H9 (cell line): Measurements from ENCODE around the gene R3HDM4. TPM values are rescaled to one million over a fixed set of nuclear protein-coding genes. Genes with fewer than 3 reads are reported as not detected.

ENCODE experiments used
- DNase-seq: peaks from one replicate; pipeline ENCODE4 v3.0.0-alpha.2; 2017
- H2AFZ ChIP-seq: one replicate; pipeline ENCODE4 v1.6.1; 2013; ENCODE audit warnings: mild to moderate bottlenecking, low read length, control low read depth, moderate library complexity
- H2AK5ac ChIP-seq: 2 replicates; pipeline ENCODE4 v1.6.1; 2013; ENCODE audit warnings: low read length, control low read depth, mixed read lengths; ENCODE audit not compliant: insufficient read length
- H2BK120ac ChIP-seq: one replicate; pipeline ENCODE4 v1.6.1; 2013; ENCODE audit warnings: low read depth, mild to moderate bottlenecking, low read length, control low read depth, inconsistent platforms; ENCODE audit not compliant: poor library complexity, severe bottlenecking
- H2BK12ac ChIP-seq: 2 replicates; pipeline ENCODE4 v1.6.1; 2013; ENCODE audit warnings: low read length, control low read depth, mixed read lengths, low read depth; ENCODE audit not compliant: insufficient read length
- H2BK15ac ChIP-seq: 2 replicates; pipeline ENCODE4 v1.6.1; 2013; ENCODE audit warnings: low read depth, low read length, control low read depth
- H2BK20ac ChIP-seq: one replicate; pipeline ENCODE4 v1.6.1; 2013; ENCODE audit warnings: low read depth, mild to moderate bottlenecking, low read length, control low read depth, inconsistent platforms; ENCODE audit not compliant: poor library complexity, severe bottlenecking
- H2BK5ac ChIP-seq: 2 replicates; pipeline ENCODE4 v1.6.1; 2013; ENCODE audit warnings: low read length, control low read depth, mixed read lengths; ENCODE audit not compliant: insufficient read length
- H3K14ac ChIP-seq: 2 replicates; pipeline ENCODE4 v1.6.1; 2013; ENCODE audit warnings: low read length, control low read depth; ENCODE audit not compliant: insufficient read depth
- H3K18ac ChIP-seq: 2 replicates; pipeline ENCODE4 v1.6.1; 2013; ENCODE audit warnings: low read depth, mild to moderate bottlenecking, mixed read lengths, low read length, control low read depth; ENCODE audit not compliant: insufficient read length
- H3K23ac ChIP-seq: 2 replicates; pipeline ENCODE4 v1.6.1; 2013; ENCODE audit warnings: low read length, control low read depth, mixed read lengths, low read depth; ENCODE audit not compliant: insufficient read length
- H3K23me2 ChIP-seq: 2 replicates; pipeline ENCODE4 v1.6.1; 2013; ENCODE audit warnings: low read depth, mild to moderate bottlenecking, mixed read lengths, low read length, control low read depth; ENCODE audit not compliant: insufficient read length, poor library complexity, severe bottlenecking
- H3K27ac ChIP-seq: 2 replicates; pipeline ENCODE4 v1.5.1; 2013; ENCODE audit warnings: low read length, control low read depth, mixed read lengths, low read depth; ENCODE audit not compliant: insufficient read length
- H3K27me3 ChIP-seq: 2 replicates; pipeline ENCODE4 v1.6.1; 2013; ENCODE audit warnings: low read length, control low read depth, inconsistent platforms; ENCODE audit not compliant: insufficient read depth
- H3K4ac ChIP-seq: 2 replicates; pipeline ENCODE4 v1.6.1; 2013; ENCODE audit warnings: low read depth, mild to moderate bottlenecking, control low read depth, inconsistent platforms, low read length, moderate library complexity
- H3K4me1 ChIP-seq: 2 replicates; pipeline ENCODE4 v1.6.1; 2013; ENCODE audit warnings: low read length, control low read depth, inconsistent platforms; ENCODE audit not compliant: insufficient read depth
- H3K4me2 ChIP-seq: 2 replicates; pipeline ENCODE4 v1.6.1; 2013; ENCODE audit warnings: low read length, control low read depth, mixed read lengths; ENCODE audit not compliant: insufficient read length, insufficient read depth
- H3K56ac ChIP-seq: 2 replicates; pipeline ENCODE4 v1.6.1; 2013; ENCODE audit warnings: low read depth, mild to moderate bottlenecking, mixed read lengths, low read length, control low read depth; ENCODE audit not compliant: insufficient read length
- H3K79me1 ChIP-seq: 2 replicates; pipeline ENCODE4 v1.6.1; 2013; ENCODE audit warnings: low read depth, mild to moderate bottlenecking, moderate library complexity, low read length, control low read depth, inconsistent platforms; ENCODE audit not compliant: insufficient read depth, poor library complexity, severe bottlenecking
- H3K79me2 ChIP-seq: 2 replicates; pipeline ENCODE4 v1.6.1; 2013; ENCODE audit warnings: low read length, control low read depth, inconsistent platforms; ENCODE audit not compliant: insufficient read depth
- H3K9ac ChIP-seq: 2 replicates; pipeline ENCODE4 v1.6.1; 2013; ENCODE audit warnings: low read length, control low read depth, mixed read lengths; ENCODE audit not compliant: insufficient read length; ENCODE audit errors: extremely low read depth
- H3K9me3 ChIP-seq: one replicate; pipeline ENCODE4 v1.6.1; 2013; ENCODE audit warnings: low read depth, low read length, inconsistent platforms; ENCODE audit not compliant: control insufficient read depth
- H3T11ph ChIP-seq: one replicate; pipeline ENCODE4 v1.6.1; 2013; ENCODE audit warnings: mild to moderate bottlenecking, low read length, control low read depth, inconsistent platforms
- H4K20me1 ChIP-seq: one replicate; pipeline ENCODE4 v1.6.1; 2013; ENCODE audit not compliant: control insufficient read depth, insufficient read length, insufficient read depth
- H4K5ac ChIP-seq: 2 replicates; pipeline ENCODE4 v1.6.1; 2013; ENCODE audit warnings: low read depth, mild to moderate bottlenecking, mixed read lengths, low read length, control low read depth; ENCODE audit not compliant: insufficient read length
- H4K8ac ChIP-seq: replicated peaks from 2 replicates; pipeline ENCODE4 v1.6.1; 2013; ENCODE audit warnings: low read length, control low read depth, mixed read lengths, low read depth; ENCODE audit not compliant: insufficient read length
- H4K91ac ChIP-seq: 2 replicates; pipeline ENCODE4 v1.6.1; 2013; ENCODE audit warnings: low read depth, mild to moderate bottlenecking, moderate library complexity, mixed read lengths, low read length, control low read depth; ENCODE audit not compliant: insufficient read length
- H3K27ac Mint-ChIP-seq, 3 experiments: 2 replicates in 2 of 3; 3 replicates in 1 of 3; pipeline ENCODE4 v1.8.0; 2020 to 2021; ENCODE audit warnings: mixed read lengths in 3 of 3, mild to moderate bottlenecking in 1 of 3, moderate library complexity in 1 of 3
- H3K27me3 Mint-ChIP-seq: 2 replicates; pipeline ENCODE4 v1.8.0; 2021; ENCODE audit warnings: low read depth, mild to moderate bottlenecking, moderate library complexity, mixed read lengths
- H3K36me3 Mint-ChIP-seq, 3 experiments: 2 replicates in 2 of 3; 3 replicates in 1 of 3; pipeline ENCODE4 v1.8.0; 2020 to 2021; ENCODE audit warnings: low read depth in 3 of 3, mixed read lengths in 3 of 3; ENCODE audit not compliant: insufficient read depth in 1 of 3
- H3K4me1 Mint-ChIP-seq, 2 experiments: 2 replicates each; pipeline ENCODE4 v1.8.0; 2020; ENCODE audit warnings: mixed read lengths in 2 of 2
- H3K4me3 Mint-ChIP-seq, 2 experiments: 2 replicates in 1 of 2; 3 replicates in 1 of 2; pipeline ENCODE4 v1.8.0; 2020 to 2021; ENCODE audit warnings: mild to moderate bottlenecking in 2 of 2, mixed read lengths in 2 of 2, moderate library complexity in 1 of 2
- H3K9me3 Mint-ChIP-seq, 2 experiments: 2 replicates in 1 of 2; 3 replicates in 1 of 2; pipeline ENCODE4 v1.8.0; 2020; ENCODE audit warnings: mild to moderate bottlenecking in 2 of 2, mixed read lengths in 2 of 2, moderate library complexity in 1 of 2
- WGBS: extraction: QIAGEN DNeasy Blood & Tissue Kit; methylation state at CpG from one replicate; pipeline ENCODE4 v1.1.7; 2013; ENCODE audit warnings: missing lambda C conversion rate, low lambda C conversion rate, mixed read lengths; ENCODE audit not compliant: insufficient read length; ENCODE audit errors: extremely low coverage; 5-methylcytosine and 5-hydroxymethylcytosine counted together
- total RNA-seq: library from RNA; stranded (reverse); gene quantifications from 2 replicates; pipeline ENCODE4 v1.2.1, GENCODE V29; 2021
- TF ChIP-seq, protein P1 (sequence below): fragments of 200-600 bp; sonication (generic); conservative IDR thresholded peaks from 3 replicates; pipeline ENCODE4 v1.8.0; 2021; ENCODE audit warnings: antibody characterized with exemption, mild to moderate bottlenecking

The R3HDM4 gene
- total RNA-seq, 1 experiment from 2014 or later: 66.4 TPM

DNA sequence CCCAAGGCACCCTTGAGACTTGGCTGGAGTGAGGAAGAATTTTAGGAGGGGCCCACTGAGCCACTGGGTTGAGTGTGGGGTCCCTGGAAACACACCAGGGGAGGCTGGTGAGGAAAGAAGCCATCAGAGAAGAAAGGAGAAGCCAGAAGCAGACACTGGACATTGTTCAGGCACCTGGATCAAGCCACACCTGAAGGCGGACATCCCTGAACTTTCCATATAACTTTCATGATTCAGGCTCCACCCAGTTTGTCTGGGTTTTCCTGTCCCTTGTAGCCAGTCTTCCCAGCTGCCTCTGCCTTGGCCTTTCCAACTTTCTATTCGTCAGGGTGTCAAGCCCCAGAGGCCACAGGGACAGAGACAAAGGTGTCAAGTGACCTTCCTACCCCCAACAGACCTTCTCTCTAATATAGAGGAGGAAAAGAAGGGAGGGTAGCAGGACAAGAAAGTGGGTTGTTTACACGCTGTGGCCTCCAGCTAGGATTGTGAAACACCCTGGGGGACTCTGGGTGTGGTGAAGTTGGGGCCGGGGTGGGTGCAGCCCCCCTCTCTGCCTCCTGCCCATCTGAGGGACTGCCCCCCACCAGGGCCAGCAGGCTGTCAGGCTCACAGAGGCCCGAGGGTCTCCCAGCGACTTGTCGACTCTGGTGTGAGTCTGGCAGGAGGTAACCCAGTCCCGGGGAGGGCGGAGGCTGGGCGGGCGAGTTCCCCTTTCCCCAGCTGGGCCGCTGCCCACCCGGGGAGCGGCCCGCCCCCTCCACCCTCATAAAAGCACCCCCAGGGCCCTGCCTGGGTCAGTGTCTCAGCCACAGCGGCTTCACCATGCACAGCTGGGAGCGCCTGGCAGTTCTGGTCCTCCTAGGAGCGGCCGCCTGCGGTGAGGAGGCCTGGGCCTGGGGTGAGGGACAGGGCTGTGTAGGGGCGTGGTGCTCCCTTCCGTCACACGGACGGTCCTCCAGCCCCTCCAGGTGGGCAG, 53.9 kb downstream of the R3HDM4 start, which contains the start of gene CFD:
Gene CFD, plus strand, starts transcription at position 797 of the 976 bp plus-strand sequence. Its CDS starts 26 bp downstream, at position 823.
- Histone ChIP-seq H3K4me1 (no peaks in the 10 kb centered on the region), H4K20me1 (no peaks in the 10 kb centered on the region), H2AK5ac (no peak within 1 kb of the TSS), H3K79me2 (no peaks in the 10 kb centered on the region), H3K4me2 (peak within 1 kb of the TSS; percentile 22), H3T11ph (no peak within 1 kb of the TSS), H3K27ac (no peak within 1 kb of the TSS), H3K23me2 (peaks cover 3% of the 10 kb centered on the region), H2BK5ac (no peak within 1 kb of the TSS), H2BK12ac (no peak within 1 kb of the TSS), H3K4ac (no peak within 1 kb of the TSS), H3K79me1 (no peaks in the 10 kb centered on the region), H3K56ac (no peak within 1 kb of the TSS), H3K27me3 (peaks cover 3% of the 10 kb centered on the region; the same call in 1 of the 2 replicates), H2BK120ac (no peak within 1 kb of the TSS), H3K23ac (no peak within 1 kb of the TSS), H2BK20ac (no peak within 1 kb of the TSS), H3K18ac (no peak within 1 kb of the TSS), H4K5ac (no peak within 1 kb of the TSS), H3K14ac (peak within 1 kb of the TSS; percentile 8; the same call in 1 of the 2 replicates), H3K9ac (no peak within 1 kb of the TSS), H4K8ac (no peak within 1 kb of the TSS), H4K91ac (no peak within 1 kb of the TSS), H3K9me3 (no peaks in the 10 kb centered on the region), H2AFZ (no peak within 1 kb of the TSS), H2BK15ac (no peak within 1 kb of the TSS)
- H3K27me3 Mint-ChIP-seq: peaks cover 43% of the 10 kb centered on the region
- TF ChIP-seq, protein P1, sequence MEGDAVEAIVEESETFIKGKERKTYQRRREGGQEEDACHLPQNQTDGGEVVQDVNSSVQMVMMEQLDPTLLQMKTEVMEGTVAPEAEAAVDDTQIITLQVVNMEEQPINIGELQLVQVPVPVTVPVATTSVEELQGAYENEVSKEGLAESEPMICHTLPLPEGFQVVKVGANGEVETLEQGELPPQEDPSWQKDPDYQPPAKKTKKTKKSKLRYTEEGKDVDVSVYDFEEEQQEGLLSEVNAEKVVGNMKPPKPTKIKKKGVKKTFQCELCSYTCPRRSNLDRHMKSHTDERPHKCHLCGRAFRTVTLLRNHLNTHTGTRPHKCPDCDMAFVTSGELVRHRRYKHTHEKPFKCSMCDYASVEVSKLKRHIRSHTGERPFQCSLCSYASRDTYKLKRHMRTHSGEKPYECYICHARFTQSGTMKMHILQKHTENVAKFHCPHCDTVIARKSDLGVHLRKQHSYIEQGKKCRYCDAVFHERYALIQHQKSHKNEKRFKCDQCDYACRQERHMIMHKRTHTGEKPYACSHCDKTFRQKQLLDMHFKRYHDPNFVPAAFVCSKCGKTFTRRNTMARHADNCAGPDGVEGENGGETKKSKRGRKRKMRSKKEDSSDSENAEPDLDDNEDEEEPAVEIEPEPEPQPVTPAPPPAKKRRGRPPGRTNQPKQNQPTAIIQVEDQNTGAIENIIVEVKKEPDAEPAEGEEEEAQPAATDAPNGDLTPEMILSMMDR: no peak
- H3K4me3 Mint-ChIP-seq: peak within 1 kb of the TSS; percentile 30 to 44; a peak in 3 of 5 replicates
- peaks cover 0 to 7% of the 10 kb centered on the region in 2 experiments; a peak in 1 of 4 replicates for H3K4me1 Mint-ChIP-seq
- WGBS: no CpG with 5 or more reads among the region's 24 CpGs
- H3K36me3 Mint-ChIP-seq: no peaks in the 10 kb centered on the region
- H3K9me3 Mint-ChIP-seq: peaks cover 0 to 2% of the 10 kb centered on the region in 2 experiments; a peak in 1 of 5 replicates
- DNase-seq: no peak
- no peak within 1 kb of the TSS for H3K27ac Mint-ChIP-seq
